Brain pericyte (primary cell): ENCODE results near the gene AEBP2.
"Not testable (repeated sequence)": the region's sequence is repeated elsewhere in the genome, so short reads cannot be mapped to it uniquely, and the experiment has no call there.

Source experiments
- DNase-seq: peaks from one replicate; pipeline ENCODE4 v3.0.0-alpha.2; 2012; ENCODE audit warnings: low read depth, low spot score

AEBP2 gene

DNA sequence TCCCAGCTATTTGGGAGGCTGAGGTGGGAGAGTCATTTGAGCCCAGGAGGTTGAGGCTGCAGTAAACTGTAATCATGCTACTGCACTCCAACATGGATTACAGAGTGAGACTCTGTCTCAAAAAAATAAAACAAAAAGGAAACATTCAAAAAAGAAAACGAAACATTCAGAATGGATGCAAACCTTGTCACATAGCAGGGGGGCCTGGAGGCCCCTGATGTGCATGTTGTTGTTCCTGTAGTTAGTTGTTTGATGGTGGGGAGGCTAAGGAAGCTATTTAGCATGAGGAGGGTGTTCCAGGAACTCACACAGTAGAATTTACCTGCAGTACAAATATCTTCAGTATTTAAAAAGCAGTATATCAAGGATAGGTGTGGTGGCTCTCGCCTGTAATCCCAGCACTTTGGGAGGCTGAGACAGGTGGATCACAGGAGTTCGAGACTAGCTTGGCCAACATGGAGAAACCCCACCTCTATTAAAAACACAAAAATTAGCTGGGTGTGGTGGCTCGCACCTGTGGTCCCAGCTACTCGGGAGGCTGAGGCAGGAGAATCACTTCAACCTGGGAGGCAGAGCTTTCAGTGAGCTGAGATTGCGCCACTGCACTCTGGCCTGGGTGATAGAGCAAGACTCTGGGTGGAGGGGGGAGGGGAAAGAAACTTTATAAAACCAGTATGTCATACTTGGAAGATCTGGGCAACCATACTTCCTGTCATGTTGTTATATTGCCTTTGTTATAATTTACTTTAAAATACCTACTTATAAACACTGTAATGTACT, 17.6 kb upstream of the AEBP2 start:
- DNase-seq, result no peak

DNA sequence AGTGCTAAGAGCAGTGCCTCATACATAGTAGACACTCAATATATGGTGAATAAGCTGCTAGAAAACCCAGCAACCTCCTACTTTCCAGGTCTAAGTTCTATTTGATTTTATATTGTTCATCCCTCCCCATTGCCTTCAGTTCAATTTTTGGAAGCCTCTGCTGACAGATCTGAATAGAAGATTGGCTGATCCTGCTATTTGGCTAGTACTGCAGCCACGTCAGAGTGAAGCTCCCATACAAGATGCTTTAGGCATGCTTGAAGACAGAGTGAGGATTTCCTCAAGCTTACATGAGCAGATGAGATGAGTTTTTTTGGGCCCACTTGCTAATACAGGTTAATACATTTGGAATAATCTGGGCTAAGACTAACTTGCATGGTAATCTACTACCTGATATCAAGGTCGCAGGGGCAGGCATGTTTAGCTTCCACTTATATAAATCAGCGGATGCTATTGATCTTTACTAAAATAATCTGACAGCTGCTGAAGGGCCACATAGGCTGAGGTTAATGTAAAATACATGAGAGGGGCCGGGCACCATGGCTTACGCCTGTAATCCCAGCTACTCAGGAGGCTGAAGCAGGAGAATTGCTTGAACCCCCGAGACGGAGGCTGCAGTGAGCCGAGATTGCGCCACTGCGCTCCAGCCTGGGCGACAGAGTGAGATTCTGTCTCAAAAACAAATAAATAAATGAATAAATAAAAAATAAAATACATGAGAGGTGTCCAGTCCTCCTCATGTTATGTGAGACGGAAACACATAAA, 15.9 kb upstream of the AEBP2 start:
- DNase-seq, result no peak

DNA sequence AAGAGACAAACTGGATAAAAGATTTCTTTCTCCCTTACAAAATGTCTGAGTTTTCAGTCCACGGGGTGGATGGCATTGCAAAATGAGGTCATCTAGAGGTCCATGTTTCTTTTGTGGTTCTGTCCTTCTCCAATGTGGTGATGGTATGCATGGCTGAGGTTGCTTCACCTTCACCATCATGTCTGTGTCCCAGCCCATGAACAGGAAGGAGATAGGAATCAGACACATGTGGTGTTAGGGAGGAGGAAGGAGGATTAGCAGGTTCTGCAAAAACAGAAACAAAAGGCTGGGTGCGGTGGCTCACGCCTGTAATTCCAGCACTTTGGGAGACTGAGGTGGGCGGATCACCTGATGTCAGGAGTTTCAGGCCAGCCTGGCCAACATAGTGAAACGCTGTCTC, 11.0 kb upstream of the AEBP2 start:
- DNase-seq, result no peak

DNA sequence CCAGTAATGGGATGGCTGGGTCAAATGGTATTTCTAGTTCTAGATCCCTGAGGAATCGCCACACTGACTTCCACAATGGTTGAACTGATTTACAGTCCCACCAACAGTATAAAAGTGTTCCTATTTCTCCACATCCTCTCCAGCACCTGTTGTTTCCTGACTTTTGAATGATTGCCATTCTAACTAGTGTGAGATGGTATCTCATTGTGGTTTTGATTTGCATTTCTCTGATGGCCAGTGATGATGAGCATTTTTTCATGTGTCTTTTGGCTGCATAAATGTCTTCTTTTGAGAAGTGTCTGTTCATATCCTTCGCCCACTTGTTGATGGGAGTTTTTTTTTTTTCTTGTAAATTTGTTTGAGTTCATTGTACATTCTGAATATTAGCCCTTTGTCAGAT, 9.8 kb upstream of the AEBP2 start:
- not testable (repeated sequence) for DNase-seq

- DNase-seq, result no peak
Measured at GRCh38 chr12:19430988-19431387, 8.3 kb upstream of the AEBP2 start.

GRCh38 chr12:19431407-19432308, 7.6 kb upstream of the AEBP2 start:
- DNase-seq, result no peak

DNA sequence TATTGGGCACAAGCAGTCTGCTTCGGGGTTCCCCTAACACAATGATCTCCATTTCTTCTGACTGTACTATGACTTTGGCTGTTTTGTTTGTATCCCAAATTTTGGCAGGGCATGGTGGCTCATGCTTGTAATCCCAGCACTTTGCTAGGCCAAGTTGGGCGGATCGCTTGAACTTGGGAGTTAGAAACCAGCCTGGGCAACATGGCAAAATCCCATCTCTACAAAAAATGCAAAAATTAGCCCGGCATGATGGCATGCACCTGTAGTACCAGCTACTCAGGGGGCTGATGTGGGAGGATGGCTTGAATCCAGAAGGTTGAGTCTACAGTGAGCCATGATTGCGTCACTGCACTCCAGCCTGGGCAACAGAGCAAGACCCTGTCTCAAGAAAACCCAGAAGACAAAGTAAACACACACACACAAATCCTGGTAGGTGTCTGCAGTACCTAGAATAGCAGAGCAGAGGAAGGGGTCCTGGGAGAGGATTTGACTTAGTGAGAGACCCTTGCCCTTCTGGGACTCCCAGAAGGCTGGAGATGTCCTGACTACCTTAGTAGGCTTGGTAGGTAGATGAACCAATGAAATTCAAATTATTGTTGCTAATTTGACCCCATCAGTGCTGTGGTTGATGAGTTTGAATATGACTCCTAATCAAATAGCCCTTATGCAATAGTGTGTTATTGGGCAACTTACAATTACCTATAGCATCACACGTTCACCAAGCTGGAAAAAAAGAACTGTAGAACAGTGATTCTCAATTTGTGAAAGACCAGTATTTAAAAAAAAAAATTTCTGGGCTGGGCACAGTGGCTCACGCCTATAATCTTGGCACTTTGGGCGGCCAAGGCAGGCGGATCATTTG, 6.8 kb upstream of the AEBP2 start:
- no peak for DNase-seq

- DNase-seq, result no peak
Measured at GRCh38 chr12:19434538-19434937, 4.8 kb upstream of the AEBP2 start.

DNA sequence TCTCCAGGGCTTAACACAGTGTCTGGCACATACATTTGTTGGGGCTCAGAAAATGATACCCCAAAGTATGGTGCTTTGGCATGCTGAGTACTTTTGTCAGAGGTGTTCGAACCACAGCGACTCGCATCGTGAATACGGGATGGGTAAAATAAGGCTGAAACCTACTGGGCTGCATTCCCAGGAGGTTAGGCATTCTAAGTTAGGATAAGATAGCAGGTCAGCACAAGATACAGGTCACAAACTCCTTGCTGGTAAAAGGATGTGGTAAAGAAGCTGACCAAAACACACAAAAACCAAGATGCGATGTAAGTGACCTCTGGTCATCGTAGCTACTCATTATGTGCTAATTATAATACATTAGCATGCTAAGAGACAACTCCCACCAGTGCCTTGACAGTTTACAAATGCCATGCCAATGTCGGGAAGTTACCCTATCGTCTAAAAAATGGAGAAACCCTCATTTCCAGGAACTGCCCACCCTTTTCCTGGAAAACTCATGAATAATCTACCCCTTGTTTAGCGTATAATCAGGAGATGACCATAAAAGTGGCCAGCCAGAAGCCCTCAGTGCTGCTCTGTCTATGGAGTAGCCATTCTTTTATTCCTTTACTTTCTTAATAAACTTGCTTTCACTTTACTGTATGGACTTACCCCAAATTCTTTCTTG, 3.3 kb upstream of the AEBP2 start:
- no peak for DNase-seq

DNA sequence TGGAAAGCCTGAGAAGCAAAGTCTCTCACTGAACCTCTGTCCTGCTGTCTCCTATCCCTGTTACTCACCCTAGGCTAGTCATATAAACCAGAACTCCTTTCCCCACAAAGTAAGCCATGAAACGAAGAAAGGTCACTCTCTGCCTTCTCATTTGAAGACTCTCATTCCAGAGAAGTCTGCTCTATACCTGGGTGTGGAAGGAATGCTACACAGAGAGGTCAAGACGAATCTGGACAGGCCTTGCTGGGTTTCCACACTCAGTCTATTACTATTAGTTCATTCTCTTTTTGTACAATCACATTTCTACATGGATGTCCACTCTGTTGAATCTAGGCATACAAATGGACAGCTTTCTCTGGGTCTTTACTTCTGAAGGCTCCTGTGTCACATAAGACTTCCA, 2.4 kb upstream of the AEBP2 start:
- DNase-seq, result no peak

- DNase-seq, result no peak
Measured at GRCh38 chr12:19437996-19438395, 1.3 kb upstream of the AEBP2 start.

- no peak for DNase-seq
Measured at GRCh38 chr12:19440019-19440858, 947 bp downstream of the AEBP2 start.

DNA sequence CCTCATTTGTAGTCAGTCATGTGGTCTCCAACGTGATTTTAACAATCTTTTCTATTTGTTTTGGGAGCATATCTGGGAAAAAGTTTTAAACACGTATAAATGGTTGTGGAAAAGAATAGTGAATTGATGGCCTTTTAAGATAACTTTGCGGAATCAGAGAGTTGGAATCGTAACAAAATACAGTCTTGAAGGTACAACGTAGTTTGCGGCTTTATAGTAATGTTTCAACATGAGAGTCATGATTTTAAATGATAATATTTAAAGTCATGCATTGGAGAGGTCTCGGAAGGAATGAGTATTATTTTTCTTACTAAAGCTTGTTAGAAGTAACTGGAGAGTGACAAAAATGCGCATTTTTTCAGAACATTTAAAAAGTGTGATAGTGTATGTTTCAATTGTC, 1.6 kb downstream of the AEBP2 start:
- no peak for DNase-seq

DNA sequence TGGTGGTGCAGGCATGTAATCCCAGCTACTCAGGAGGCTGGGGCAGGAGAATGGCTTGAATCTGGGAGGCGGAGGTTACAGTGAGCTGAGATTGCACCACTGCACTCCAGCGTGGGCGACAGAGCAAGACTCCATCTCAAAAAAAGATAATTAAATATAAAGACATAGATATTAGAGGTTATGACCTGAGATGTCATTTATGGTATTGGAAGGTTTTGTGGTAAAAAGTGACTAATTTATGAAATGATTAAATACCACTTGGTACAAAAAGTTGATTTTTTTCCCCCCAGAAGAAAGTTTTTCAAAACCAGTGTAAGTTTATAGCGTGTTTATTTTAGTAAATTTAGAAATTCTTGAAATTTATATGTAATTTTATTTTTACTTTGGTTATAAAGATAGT, 4.3 kb downstream of the AEBP2 start:
- no peak for DNase-seq

GRCh38 chr12:19444097-19444496, 4.8 kb downstream of the AEBP2 start:
- no peak for DNase-seq

GRCh38 chr12:19447386-19447785, 8.1 kb downstream of the AEBP2 start:
- no peak for DNase-seq

GRCh38 chr12:19449814-19450213, 10.5 kb downstream of the AEBP2 start:
- no peak for DNase-seq

DNA sequence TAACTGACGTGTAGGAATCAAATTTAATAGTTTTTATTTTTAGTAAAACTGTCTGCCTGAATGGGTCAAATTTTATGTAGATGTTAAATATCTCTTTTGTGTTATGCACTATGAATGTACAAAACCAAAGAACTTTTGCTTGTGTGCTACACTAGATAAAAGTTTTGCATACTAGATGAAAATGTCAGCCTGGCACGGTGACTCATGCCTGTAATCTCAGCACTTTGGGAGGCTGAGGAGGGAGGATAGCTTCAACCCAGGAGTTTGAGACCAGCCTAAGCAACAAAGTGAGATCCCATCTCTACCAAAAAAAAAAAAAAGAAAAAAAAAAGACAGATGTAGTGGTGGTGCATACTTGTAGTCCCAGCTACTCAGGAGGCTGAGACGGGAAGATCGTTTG, 11.1 kb downstream of the AEBP2 start:
- DNase-seq, result no peak

DNA sequence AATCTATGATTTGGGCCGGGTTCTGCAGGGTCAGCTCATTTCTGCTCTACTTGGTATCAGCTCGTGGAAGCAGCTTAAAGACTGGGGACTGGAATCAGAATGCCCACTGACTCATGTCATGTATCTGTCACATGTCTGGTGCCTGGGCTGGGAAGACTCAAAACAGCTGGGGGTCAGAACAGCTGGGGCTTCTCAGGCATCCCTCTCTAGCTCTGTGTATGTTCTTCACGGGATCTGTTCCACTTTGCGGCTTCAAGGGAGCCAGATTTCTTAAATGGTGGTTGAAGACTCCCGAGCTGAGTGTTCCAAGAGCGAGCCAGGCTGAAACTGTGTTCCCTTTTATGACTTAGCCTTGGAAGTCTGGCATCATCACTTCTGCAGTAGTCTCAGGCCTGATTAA, 11.9 kb downstream of the AEBP2 start:
- DNase-seq, result no peak

DNA sequence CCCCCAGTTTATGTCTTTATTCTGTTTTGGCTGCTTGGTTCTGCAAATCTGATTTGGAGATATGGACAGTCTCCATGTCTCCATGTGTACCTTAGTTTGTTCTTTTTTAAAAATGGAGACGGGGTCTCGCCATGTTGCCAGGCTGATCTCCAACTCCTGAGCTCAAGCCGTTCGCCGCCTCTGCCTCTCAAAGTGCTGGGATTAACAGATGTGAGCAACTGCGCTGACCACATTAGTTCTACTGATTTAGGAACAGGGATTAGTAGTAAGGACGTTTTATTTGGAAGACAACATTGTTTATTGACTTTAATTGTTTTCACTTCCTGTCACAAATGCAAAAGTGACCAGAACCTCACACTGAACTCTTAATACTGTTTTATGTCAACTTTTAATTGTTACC, 14.7 kb downstream of the AEBP2 start:
- DNase-seq, result no peak
